OCI-LY1 (cell line): ENCODE data around the gene PRKACB.

Experiments
- CTCF ChIP-seq: fragments of 200-600 bp; sonication (generic), shearing (Covaris generic); IDR thresholded peaks from 2 replicates; pipeline ENCODE4 v1.5.1; 2017; ENCODE audit warnings: mild to moderate bottlenecking, antibody characterized with exemption, low read length, moderate library complexity, mixed read lengths
- EZH2 ChIP-seq: fragments of 200-600 bp; sonication (generic), shearing (Covaris generic); IDR thresholded peaks from 2 replicates; pipeline ENCODE4 v1.8.0; 2017; ENCODE audit warnings: borderline replicate concordance, mixed run types, mild to moderate bottlenecking, antibody characterized with exemption, low read length, moderate library complexity, mixed read lengths

GRCh38 chr1:84164161-84164560, 20.1 kb downstream of the PRKACB start:
- no peak for TF ChIP-seq CTCF
- TF ChIP-seq EZH2 = no peak
